Fibroblast of upper back skin (primary cell): ENCODE measurements around the gene ST3GAL3.

ENCODE experiments used
- DNase-seq: peaks from one replicate; pipeline ENCODE4 v3.0.0-alpha.2; 2013

The ST3GAL3 gene

GRCh38 chr1:43707190-43708001 is at the start of gene ST3GAL3:
Gene ST3GAL3, plus strand, starts transcription at chr1:43707536. Its CDS starts 28,727 bp downstream, at chr1:43736263.
- DNase-seq: peak; percentile 89

GRCh38 chr1:43659212-43660166 is 47.8 kb upstream of the ST3GAL3 start:
- no peak for DNase-seq

- no peak for DNase-seq
These were observed 47.0 kb upstream of the ST3GAL3 start for GRCh38 chr1:43660355-43660754.

- no peak for DNase-seq
These were observed 43.0 kb upstream of the ST3GAL3 start for GRCh38 chr1:43664369-43664768.

- DNase-seq: no peak
These were observed 40.7 kb upstream of the ST3GAL3 start for GRCh38 chr1:43666608-43667007.

GRCh38 chr1:43668956-43669355 is 38.4 kb upstream of the ST3GAL3 start:
- no peak for DNase-seq

- DNase-seq: no peak
These were observed 37.5 kb upstream of the ST3GAL3 start for GRCh38 chr1:43669878-43670277.

GRCh38 chr1:43671193-43671592 is 36.1 kb upstream of the ST3GAL3 start:
- no peak for DNase-seq

- DNase-seq: peak; percentile 57
These were observed 35.6 kb upstream of the ST3GAL3 start for GRCh38 chr1:43671626-43672330.

GRCh38 chr1:43673261-43673660 is 34.1 kb upstream of the ST3GAL3 start:
- no peak for DNase-seq

- DNase-seq: no peak
These were observed 28.4 kb upstream of the ST3GAL3 start for GRCh38 chr1:43678940-43679339.

GRCh38 chr1:43683560-43683959 is 23.8 kb upstream of the ST3GAL3 start:
- no peak for DNase-seq

GRCh38 chr1:43686801-43687200 is 20.5 kb upstream of the ST3GAL3 start:
- DNase-seq: no peak

- peak; percentile 12 for DNase-seq
These were observed 19.8 kb upstream of the ST3GAL3 start for GRCh38 chr1:43687301-43688108.

- no peak for DNase-seq
These were observed 19.3 kb upstream of the ST3GAL3 start for GRCh38 chr1:43688109-43688387.

GRCh38 chr1:43688594-43689000 is 18.7 kb upstream of the ST3GAL3 start:
- DNase-seq: peak; percentile 64

GRCh38 chr1:43689289-43689688 is 18.0 kb upstream of the ST3GAL3 start:
- no peak for DNase-seq

- DNase-seq: no peak
These were observed 15.2 kb upstream of the ST3GAL3 start for GRCh38 chr1:43691871-43692815.

GRCh38 chr1:43693371-43693770 is 14.0 kb upstream of the ST3GAL3 start:
- DNase-seq: no peak

- no peak for DNase-seq
These were observed 8.1 kb upstream of the ST3GAL3 start for GRCh38 chr1:43699281-43699680.

- DNase-seq: no peak
These were observed 3.5 kb upstream of the ST3GAL3 start for GRCh38 chr1:43703836-43704235.
